GM18873 (cell line): ENCODE results near the gene MPC1.
A peak's percentile ranks its signal among the peaks of the same experiment; 100 is the strongest.
"Not testable (repeated sequence)": the region's sequence is repeated elsewhere in the genome, so short reads cannot be mapped to it uniquely, and the experiment has no call there.

Source experiments
- ATAC-seq: cut with Tn5 transposase; IDR thresholded peaks from one replicate; pipeline ENCODE4 v1.9.1; 2021; ENCODE audit warnings: mild to moderate bottlenecking, moderate library complexity, moderate number of reproducible peaks; ENCODE audit not compliant: unreplicated experiment, low FRiP score

Gene MPC1

GRCh38 chr6:166408936-166409755, 26.4 kb upstream of the MPC1 start:
- no peak for ATAC-seq

- no peak for ATAC-seq
Measured at GRCh38 chr6:166406197-166406596, 23.5 kb upstream of the MPC1 start.

- no peak for ATAC-seq
Measured at GRCh38 chr6:166405386-166405785, 22.6 kb upstream of the MPC1 start.

- no peak for ATAC-seq
Measured at GRCh38 chr6:166402582-166403277, 20.0 kb upstream of the MPC1 start.

GRCh38 chr6:166400649-166401250, 18.0 kb upstream of the MPC1 start:
- ATAC-seq, result peak; percentile 76

GRCh38 chr6:166400181-166400580, 17.4 kb upstream of the MPC1 start:
- ATAC-seq, result no peak

- no peak for ATAC-seq
Measured at GRCh38 chr6:166398348-166398747, 15.6 kb upstream of the MPC1 start.

GRCh38 chr6:166397849-166398248, 15.1 kb upstream of the MPC1 start:
- no peak for ATAC-seq

GRCh38 chr6:166395778-166396177, 13.0 kb upstream of the MPC1 start:
- ATAC-seq, result no peak

- no peak for ATAC-seq
Measured at GRCh38 chr6:166395351-166395750, 12.6 kb upstream of the MPC1 start.

- no peak for ATAC-seq
Measured at GRCh38 chr6:166394036-166394892, 11.5 kb upstream of the MPC1 start.

GRCh38 chr6:166393535-166393823, 10.7 kb upstream of the MPC1 start:
- ATAC-seq, result no peak

GRCh38 chr6:166392755-166393534, 10.2 kb upstream of the MPC1 start:
- not testable (repeated sequence) for ATAC-seq

GRCh38 chr6:166389119-166389518, 6.4 kb upstream of the MPC1 start:
- ATAC-seq, result no peak

- no peak for ATAC-seq
Measured at GRCh38 chr6:166388290-166389004, 5.7 kb upstream of the MPC1 start.

GRCh38 chr6:166387642-166388289, 5.0 kb upstream of the MPC1 start:
- no peak for ATAC-seq

- ATAC-seq, result not testable (repeated sequence)
Measured at GRCh38 chr6:166387098-166387497, 4.4 kb upstream of the MPC1 start.

- no peak for ATAC-seq
Measured at GRCh38 chr6:166386111-166386510, 3.4 kb upstream of the MPC1 start.

- not testable (repeated sequence) for ATAC-seq
Measured at GRCh38 chr6:166383802-166384363, 1.1 kb upstream of the MPC1 start.
